OCI-LY1 (cell line): ENCODE results near the gene IL1RAPL1.

Source experiments
- H2AFZ ChIP-seq: fragments of 200-600 bp; sonication (generic), shearing (Covaris generic); 2 replicates; pipeline ENCODE4 v1.6.0; 2014; ENCODE audit warnings: antibody characterized with exemption, mild to moderate bottlenecking, low read length
- H3F3A ChIP-seq: fragments of 200-600 bp; sonication (generic), shearing (Covaris generic); 2 replicates; pipeline ENCODE4 v1.6.0; 2014; ENCODE audit warnings: mild to moderate bottlenecking, antibody characterized with exemption, low read length, moderate library complexity; ENCODE audit not compliant: insufficient read depth
- H3K27ac ChIP-seq: fragments of 200-600 bp; sonication (generic); 2 replicates; pipeline ENCODE4 v1.5.1; 2014; ENCODE audit warnings: low read length, mixed run types, mild to moderate bottlenecking, low read depth; ENCODE audit not compliant: poor library complexity, severe bottlenecking
- H3K27me3 ChIP-seq: fragments of 200-600 bp; sonication (generic); 2 replicates; pipeline ENCODE4 v1.6.0; 2014; ENCODE audit warnings: antibody characterized with exemption, mild to moderate bottlenecking, low read length, moderate library complexity; ENCODE audit not compliant: insufficient read depth
- H3K36me3 ChIP-seq: fragments of 200-600 bp; sonication (generic); 2 replicates; pipeline ENCODE4 v1.6.1; 2014; ENCODE audit warnings: mild to moderate bottlenecking, antibody characterized with exemption, low read length, moderate library complexity, mixed read lengths; ENCODE audit not compliant: insufficient read depth
- H3K4me1 ChIP-seq: fragments of 200-600 bp; sonication (generic); 2 replicates; pipeline ENCODE4 v1.5.1; 2014; ENCODE audit warnings: mild to moderate bottlenecking, low read length, moderate library complexity; ENCODE audit not compliant: insufficient read depth, severe bottlenecking
- H3K4me2 ChIP-seq: fragments of 200-600 bp; sonication (generic), shearing (Covaris generic); 2 replicates; pipeline ENCODE4 v1.6.1; 2014; ENCODE audit warnings: low read length
- H3K4me3 ChIP-seq: fragments of 200-600 bp; sonication (generic); 2 replicates; pipeline ENCODE4 v1.5.1; 2014; ENCODE audit warnings: low read length, low read depth, mild to moderate bottlenecking, mixed read lengths; ENCODE audit not compliant: poor library complexity, severe bottlenecking
- H3K79me2 ChIP-seq: fragments of 200-600 bp; shearing (Covaris generic); 2 replicates; pipeline ENCODE4 v1.6.1; 2016; ENCODE audit warnings: mixed run types, low read length, mixed read lengths; ENCODE audit not compliant: insufficient read depth
- H3K9ac ChIP-seq: fragments of 200-600 bp; sonication (generic), shearing (Covaris generic); 2 replicates; pipeline ENCODE4 v1.6.1; 2014; ENCODE audit warnings: mild to moderate bottlenecking, low read length, mixed read lengths
- H3K9me2 ChIP-seq: fragments of 200-600 bp; sonication (generic), shearing (Covaris generic); 2 replicates; pipeline ENCODE4 v1.6.1; 2014; ENCODE audit warnings: low read depth, mild to moderate bottlenecking, low read length, mixed read lengths
- H3K9me3 ChIP-seq: fragments of 200-600 bp; shearing (Covaris generic); 2 replicates; pipeline ENCODE4 v1.6.1; 2014; ENCODE audit warnings: low read length, mixed read lengths
- H4K20me1 ChIP-seq: fragments of 200-600 bp; sonication (generic), shearing (Covaris generic); 2 replicates; pipeline ENCODE4 v1.6.0; 2016; ENCODE audit warnings: mild to moderate bottlenecking, low read length; ENCODE audit not compliant: insufficient read depth
- CTCF ChIP-seq: fragments of 200-600 bp; sonication (generic), shearing (Covaris generic); IDR thresholded peaks from 2 replicates; pipeline ENCODE4 v1.5.1; 2017; ENCODE audit warnings: mild to moderate bottlenecking, antibody characterized with exemption, low read length, moderate library complexity, mixed read lengths
- EZH2 ChIP-seq: fragments of 200-600 bp; sonication (generic), shearing (Covaris generic); IDR thresholded peaks from 2 replicates; pipeline ENCODE4 v1.8.0; 2017; ENCODE audit warnings: borderline replicate concordance, mixed run types, mild to moderate bottlenecking, antibody characterized with exemption, low read length, moderate library complexity, mixed read lengths

IL1RAPL1 gene

DNA sequence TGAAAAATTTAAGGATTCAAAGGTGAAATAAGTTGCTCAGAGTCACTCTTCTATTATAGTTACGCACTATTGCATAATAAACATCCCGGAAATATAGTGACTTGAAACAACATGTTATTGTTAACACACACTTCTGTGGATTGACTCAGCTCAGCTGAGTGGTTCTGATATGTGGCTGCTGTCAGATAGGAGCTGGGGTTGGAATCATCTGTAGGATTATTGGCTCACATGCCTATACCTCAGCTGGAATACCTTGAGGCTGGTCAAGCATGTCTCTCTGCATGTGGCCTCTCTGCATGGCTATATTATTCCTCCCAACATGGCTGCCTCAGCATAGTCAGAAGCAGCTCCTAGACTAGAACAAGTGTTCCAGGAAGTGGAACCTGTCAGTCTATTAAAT lies 1141.4 kb downstream of the IL1RAPL1 start:
- TF ChIP-seq CTCF (no peak), EZH2 (no peak)
- Histone ChIP-seq H3K27me3 (no peaks in the 10 kb centered on the region), H3K79me2 (no peaks in the 10 kb centered on the region), H3K4me1 (no peaks in the 10 kb centered on the region), H3K27ac (no peak overlapping the region), H3K9me3 (no peaks in the 10 kb centered on the region), H3K9me2 (no peaks in the 10 kb centered on the region), H3F3A (no peaks in the 10 kb centered on the region), H2AFZ (no peak overlapping the region), H4K20me1 (no peaks in the 10 kb centered on the region), H3K4me2 (no peak overlapping the region), H3K36me3 (no peaks in the 10 kb centered on the region), H3K9ac (no peak overlapping the region), H3K4me3 (no peak overlapping the region)

DNA sequence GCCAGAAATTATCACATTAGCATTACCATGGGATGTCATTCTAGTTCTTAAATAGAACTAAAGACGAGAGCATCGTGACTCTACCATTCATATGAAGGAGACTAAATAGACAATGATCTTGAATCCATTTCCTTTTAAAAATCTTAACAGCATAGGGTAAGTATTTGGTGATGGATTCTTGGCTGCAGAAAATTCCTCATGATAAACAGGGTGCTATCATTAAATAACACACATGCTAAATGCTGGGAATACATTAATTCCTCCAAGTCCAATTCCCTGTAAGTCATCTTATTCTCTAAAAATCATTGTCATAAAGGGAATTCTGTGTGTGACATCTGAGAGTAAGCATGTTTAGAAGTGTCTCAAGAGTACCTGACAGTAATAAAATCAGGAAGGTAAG lies 1157.7 kb downstream of the IL1RAPL1 start:
- no peak overlapping the region for H3K4me3 ChIP-seq
- H3K9me2 ChIP-seq = no peaks in the 10 kb centered on the region

GRCh38 chrX:29746326-29746725 lies 1159.1 kb downstream of the IL1RAPL1 start:
- no peaks in the 10 kb centered on the region for H4K20me1 ChIP-seq
- no peak overlapping the region for H3K4me3 ChIP-seq
- no peak overlapping the region for H3K27ac ChIP-seq
- no peaks in the 10 kb centered on the region for H3K79me2 ChIP-seq
- TF ChIP-seq CTCF (no peak), EZH2 (no peak)
- no peak overlapping the region for H2AFZ ChIP-seq
- H3F3A ChIP-seq = no peaks in the 10 kb centered on the region
- H3K9me3 ChIP-seq = no peaks in the 10 kb centered on the region
- H3K27me3 ChIP-seq = no peaks in the 10 kb centered on the region
- no peak overlapping the region for H3K4me2 ChIP-seq
- no peaks in the 10 kb centered on the region for H3K4me1 ChIP-seq
- H3K36me3 ChIP-seq = no peaks in the 10 kb centered on the region
- no peak overlapping the region for H3K9ac ChIP-seq
- no peaks in the 10 kb centered on the region for H3K9me2 ChIP-seq

More for the DNA sequence above, 1157.7 kb downstream of the IL1RAPL1 start:
- H2AFZ ChIP-seq = no peak overlapping the region
- no peak overlapping the region for H3K27ac ChIP-seq
- H4K20me1 ChIP-seq = no peaks in the 10 kb centered on the region
- H3K27me3 ChIP-seq = no peaks in the 10 kb centered on the region
- no peak overlapping the region for H3K4me2 ChIP-seq
- no peak overlapping the region for H3K9ac ChIP-seq
- H3F3A ChIP-seq = no peaks in the 10 kb centered on the region
- H3K36me3 ChIP-seq = no peaks in the 10 kb centered on the region
- H3K9me3 ChIP-seq = no peaks in the 10 kb centered on the region
- TF ChIP-seq CTCF (no peak), EZH2 (no peak)
- H3K79me2 ChIP-seq = no peaks in the 10 kb centered on the region
- no peaks in the 10 kb centered on the region for H3K4me1 ChIP-seq
